Hematopoietic multipotent progenitor cell treated with erythropoietin and hydrocortisone succinate and interleukin-3 and kit ligand, for 6 days (in vitro differentiated cells): ENCODE results near the gene SLC6A7.
"Not testable (repeated sequence)": the region's sequence is repeated elsewhere in the genome, so short reads cannot be mapped to it uniquely, and the experiment has no call there.

Experiments used
- DNase-seq: peaks from one replicate; pipeline ENCODE4 v3.0.0-alpha.2; 2015

SLC6A7 gene

DNA sequence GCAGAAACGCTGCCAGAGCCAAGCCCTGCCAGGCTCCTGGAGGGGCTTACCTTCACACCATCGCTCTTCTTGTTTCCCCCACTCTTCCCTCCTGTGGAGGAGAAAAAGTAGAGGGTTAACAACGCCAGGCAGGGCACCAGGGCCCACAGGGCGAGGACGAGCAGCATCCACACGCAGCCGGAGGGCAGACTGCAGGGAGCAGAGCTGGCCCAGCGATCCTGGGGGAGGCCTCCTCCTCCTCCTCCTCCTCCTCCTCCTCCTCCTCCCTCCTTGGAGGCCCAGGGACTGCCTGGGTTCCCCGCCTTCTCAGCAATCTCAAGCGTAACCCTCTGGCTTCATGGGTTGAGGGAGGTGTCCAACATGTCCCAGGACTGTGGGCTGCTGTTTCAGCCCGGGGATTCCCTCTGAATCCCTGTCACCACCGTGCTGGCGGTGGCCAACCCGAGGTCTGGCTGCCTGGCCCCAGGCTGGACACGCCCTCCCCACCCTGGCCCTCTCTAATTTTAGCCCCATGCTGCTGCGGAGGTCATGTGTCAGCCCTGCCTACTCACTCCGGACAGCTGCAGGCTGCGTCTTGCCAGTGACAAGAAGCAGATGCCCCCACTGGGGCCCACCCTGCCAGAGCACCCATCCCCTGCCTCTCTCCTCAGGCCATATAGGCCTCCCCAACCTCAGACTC, 55.4 kb downstream of the SLC6A7 start:
- DNase-seq, result no peak

DNA sequence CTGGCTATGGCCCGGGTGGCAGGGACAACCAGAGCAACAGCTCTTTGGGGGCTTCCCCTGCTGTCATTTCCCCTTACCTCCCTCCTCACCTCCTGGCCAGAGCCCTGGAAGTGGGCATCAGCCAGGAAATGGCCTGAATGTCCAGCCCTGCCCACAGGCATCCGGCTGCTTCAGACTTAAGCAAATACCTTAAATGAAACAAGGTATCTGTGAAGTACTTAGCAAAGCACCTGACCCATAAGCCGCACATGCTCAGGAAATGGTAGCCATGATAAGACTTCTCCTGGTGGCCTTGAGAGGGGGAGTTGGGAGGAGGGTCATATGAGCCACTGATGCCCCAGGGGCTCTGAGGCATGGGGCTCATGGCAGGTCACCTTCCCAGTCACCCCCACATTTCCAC, 55.9 kb downstream of the SLC6A7 start:
- DNase-seq, result no peak

DNA sequence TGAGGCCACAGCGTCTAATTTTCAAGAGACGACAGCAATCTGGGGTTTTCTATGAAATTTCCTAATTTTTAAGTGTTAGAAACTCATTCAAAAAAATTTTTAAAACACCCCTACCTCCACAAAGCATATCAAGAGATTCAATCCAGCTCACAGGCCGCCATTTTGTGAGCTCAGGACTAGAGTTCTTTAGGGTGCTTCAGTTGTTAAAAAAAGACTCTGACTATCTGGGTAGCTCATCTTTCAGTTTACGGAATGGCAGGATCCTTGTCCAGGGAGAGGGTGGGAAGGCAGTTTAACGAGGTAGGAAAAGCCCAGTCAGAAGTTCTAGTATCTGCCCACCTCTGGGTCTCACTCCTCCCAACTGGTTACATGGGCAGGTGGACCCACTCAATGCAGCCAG, 56.6 kb downstream of the SLC6A7 start:
- DNase-seq, result no peak

DNA sequence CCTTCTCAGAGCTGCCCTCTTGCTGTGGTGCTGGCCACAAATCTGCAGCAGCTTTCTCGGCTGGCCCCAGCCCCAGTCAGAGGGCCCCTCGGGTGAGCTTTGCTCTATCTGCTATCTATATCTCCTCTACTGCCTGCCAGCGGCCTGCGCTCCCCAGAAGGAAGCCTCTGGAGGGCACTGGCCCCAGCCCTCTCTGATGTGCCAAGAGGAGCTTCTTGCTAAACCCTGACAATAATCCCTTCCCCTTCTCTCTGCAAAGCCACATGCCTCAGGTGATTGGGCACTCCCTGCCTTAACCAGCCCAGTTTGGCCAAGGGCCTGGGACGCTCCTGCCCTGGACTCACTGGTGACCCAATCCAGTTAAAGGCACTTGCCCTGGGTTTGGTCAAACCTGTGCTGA, 57.0 kb downstream of the SLC6A7 start:
- no peak for DNase-seq

DNA sequence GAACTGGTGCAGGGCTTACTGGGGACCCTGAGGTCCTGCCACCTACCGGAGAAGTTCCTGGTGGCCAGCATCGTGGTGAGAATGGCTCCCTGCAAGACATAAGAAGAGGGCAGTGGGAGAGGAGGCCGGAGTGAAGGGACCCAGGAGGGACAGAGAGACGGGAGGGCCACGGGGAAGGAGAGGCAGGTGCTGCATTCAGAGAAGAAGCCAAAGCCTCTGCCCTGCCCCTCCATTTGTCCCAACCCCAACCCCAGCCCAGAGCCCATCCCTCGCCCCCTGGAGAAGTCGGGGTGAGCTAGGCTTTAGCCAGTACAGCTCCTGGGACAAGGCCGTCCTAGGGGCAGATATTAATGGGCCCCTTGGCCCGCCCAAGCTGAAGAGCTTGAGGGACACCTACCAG, 57.9 kb downstream of the SLC6A7 start:
- DNase-seq, result no peak

DNA sequence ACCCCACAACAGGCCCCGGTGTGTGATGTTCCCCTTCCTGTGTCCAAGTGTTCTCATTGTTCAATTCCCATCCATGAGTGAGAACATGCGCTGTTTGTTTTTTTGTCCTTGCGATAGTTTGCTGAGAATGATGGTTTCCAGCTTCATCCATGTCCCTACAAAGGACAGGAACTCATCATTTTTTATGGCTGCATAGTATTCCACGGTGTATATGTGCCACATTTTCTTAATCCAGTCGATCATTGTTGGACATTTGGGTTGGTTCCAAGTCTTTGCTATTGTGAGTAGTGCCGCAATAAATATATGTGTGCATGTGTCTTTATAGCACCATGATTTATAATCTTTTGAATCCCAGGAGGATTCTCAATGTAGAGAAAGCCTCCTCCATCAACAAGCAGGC, 58.6 kb downstream of the SLC6A7 start:
- DNase-seq, result not testable (repeated sequence)

DNA sequence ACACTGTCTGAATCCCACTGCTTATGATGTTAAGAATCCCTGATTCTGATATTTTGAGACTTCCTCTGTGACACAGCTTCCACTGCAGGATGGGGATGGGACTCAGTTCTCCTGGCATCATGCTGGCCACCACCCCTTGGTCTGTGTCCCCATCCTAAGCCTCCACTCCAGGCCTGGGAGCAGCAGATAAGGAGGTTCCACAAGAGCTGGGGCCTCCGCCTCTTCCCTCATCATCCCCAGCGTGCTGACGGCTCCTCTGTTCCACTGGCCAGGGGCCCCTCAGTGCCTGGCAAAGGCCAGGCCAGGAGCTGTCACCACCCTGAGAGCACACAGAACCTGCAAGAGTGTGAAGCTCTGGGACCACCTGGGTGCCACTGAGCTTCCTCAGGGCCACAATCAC, 59.1 kb downstream of the SLC6A7 start:
- DNase-seq, result peak; percentile 47

DNA sequence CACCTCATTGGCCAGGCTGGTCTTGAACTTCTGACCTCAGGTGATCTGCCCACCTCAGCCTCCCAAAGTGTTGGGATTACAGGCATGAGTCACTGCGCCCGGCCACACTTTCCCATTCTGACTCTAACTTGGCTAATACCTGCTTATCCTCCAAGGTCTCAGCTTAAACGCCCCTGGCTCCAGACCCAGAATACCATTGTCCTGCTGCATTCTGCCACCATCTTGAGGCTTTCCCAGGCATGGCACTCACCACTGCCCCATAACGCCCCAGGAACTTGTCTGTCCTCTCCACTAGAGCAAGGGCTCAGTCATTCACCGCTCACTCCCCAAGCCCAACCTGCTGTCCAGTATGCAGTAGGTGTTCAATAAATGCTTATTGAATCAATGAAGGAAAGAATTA, 59.9 kb downstream of the SLC6A7 start:
- no peak for DNase-seq

DNA sequence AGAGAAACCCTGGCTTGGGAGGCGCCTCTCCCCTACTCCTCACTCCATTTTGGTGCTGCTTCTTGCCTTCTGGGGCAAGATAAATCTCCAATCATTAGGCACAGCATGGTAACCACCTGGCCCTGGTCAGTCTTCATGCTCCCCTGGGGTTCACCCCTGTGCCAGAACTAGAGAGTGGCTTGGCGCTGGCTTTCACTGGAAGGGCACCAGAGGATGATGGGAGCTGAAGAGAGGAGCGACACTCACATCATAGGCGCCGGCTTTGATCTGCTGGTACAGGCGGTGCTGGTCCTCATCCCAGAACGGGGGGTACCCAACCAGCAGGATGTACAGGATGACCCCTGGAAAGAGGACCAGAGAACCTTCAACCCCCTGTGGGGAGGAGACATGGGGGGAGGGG, 61.6 kb downstream of the SLC6A7 start:
- no peak for DNase-seq

DNA sequence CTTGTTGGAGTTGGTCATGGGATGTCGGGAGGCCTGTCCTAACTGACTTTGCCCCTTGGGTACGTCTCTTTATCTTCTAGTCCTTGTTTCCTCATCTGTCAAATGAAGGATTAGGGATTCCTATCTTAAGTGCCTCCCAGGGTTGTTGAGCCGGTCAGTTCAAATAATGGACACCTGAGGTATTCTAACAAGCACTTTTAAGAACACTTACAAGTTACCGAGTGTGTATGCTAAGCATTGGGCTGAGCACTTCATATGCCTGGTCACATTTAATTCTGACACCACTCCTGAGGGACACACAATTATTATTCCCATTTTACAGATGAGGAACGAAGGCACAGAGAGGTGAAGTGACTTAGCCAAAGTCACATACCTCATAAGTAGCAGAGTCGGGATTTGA, 62.6 kb downstream of the SLC6A7 start:
- no peak for DNase-seq

DNA sequence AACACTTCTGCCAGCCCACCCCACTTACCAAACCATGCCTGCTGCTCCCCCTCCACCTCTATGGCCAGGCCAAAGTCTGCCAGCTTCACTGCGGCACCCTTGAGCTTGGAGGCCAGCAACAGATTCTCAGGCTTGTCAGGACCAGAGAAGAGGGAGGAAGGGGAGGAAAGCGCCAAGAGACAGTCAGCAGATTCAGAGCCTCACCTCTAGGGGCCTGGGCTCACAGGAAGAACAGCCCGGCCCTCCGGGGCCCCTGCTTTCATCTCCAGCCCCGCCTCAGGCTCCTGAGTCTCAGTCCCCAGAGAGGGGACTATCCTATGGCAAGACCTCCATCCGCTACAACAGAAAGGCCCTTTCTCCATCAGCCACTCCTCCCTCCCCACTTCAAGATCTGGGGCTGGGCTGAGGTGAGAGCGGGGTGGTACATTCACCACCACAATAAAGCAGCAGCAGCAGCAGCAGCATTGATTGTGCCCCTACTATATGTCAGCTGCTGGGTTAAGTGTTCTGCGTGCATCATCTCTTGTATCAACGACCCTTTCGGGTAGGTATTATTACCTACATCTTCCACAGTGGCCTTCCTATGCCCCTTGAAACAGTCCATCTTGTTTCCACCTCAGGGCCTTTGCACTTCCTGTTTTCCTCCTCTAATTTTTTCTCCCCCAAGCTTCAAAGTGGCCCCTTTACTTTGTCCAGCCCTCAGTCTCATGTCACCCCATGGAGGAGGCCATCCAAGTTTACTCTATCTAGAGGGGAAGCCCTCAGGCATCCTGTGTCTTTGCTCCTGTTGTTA, 63.8 kb downstream of the SLC6A7 start:
- DNase-seq, result no peak

DNA sequence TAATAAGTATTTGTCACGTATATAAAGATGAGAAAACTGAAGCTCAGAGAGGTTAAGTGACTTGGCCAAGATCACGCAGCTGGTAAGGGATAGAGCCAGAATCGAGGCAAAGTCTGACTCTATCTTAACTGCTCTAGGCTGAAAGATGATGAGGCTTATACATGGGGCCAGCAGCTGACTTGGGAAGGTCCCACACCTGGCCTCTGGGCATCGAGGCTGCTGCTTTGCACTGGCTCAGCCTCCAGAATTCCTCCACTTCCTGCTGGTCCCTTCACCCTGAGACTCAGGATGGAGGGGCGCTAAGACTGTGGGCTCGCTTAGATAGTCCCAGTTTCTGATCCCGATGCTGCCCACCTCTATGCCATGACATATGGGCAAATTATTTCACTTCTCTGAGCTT, 64.5 kb downstream of the SLC6A7 start:
- no peak for DNase-seq

DNA sequence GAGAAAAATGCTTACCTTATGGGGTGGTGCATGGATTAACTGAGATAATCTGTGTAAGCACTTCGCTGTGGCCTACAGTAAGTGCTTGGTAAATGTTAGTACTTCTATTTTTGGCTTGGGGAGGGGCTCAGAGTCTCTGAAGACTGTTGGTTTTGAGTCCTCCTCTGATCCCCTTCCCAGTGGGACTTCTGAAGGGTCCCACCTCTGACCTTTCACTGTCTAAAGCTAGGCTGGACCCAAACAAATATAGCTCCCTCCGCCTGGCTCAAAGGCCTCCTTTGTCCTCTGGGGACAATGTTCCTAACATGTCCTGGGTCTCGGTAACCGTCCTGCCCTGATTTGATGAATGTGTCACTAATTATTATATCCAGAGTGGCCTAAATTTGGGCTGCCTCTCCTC, 64.9 kb downstream of the SLC6A7 start:
- DNase-seq, result no peak

DNA sequence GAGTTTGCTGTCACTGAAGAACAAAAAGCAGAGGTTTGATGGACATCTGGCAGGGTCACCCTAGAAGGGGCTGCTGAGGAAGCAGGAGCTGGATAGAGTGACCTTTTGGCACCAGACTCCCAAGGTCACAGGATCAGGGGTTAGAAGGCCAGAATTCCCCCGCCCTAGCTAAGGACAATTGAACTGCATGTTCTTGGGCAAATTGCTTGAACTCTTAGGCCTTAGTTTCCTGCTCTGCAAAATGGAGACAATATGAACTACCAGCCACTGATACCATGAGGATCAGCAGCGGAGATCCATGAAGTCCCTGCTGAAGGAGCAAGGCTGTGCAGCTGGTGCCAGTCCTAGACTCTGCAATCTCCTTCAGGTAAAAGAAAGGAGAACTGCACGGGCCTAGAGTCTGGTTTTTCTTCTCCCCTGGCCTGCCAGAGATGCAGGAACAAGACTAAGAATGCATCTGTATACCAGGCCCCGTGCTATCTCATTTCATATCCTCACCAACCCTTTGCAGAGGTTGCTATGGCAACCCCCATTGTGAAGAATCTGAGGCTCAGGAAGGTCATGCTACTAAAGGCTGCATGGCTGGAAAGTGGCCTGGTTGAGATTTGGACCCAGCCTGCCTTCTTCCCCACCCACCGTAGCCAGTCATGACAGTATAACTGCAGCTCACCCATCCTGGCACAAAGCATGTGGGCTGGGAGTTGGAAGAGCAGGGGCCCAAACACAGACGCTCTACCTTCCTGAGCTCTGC, 66.0 kb downstream of the SLC6A7 start:
- peak; percentile 20 for DNase-seq

DNA sequence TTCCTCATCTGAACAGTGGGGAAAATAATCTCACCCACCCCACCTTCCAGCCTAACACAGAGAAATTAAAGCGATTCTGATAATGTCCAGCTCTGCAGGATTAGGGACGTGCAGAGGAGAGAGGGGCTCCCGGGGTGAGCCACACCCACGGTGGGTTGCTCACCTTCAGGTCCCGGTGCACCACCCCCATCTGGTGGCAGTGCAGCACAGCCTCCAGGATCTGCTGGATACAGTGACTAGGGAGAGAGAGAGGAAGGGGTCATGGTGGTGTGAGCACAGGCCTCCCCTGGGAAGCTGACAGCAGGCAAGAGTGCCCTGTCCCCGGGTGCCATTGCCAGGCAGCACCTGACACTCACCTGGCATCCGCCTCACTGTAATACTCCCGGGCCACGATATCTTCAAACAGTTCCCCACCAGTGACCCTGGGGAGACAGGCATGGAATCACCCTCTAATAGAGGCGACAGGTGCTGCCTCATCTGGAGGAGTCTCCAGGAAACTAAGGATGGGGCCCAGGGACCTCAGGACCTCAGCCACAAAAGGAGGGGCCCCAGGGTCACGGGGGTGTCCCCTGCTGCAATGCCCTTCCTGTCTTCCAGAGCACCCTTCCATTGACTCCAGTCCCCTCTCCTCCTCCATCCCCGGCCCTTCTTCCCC, 66.7 kb downstream of the SLC6A7 start:
- DNase-seq, result no peak

DNA sequence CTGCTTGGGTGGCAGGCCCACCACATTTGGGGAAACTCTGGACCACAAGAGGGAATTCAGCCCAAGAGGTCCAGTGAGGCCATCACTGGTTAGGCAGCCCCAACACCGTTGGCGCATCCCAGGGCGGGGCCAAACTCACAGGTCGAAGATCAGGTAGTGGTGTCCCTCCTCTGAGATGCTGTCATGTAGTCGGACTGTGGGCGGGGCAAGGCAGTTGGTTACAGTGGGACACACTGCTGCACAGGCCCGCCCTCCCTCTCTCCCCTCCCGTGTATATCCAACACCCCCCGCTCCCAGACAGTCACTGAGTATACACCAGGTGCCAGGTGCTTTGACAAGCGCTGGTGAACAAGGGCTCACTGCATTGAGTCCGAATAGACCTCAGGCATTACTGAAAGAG, 67.6 kb downstream of the SLC6A7 start:
- no peak for DNase-seq

DNA sequence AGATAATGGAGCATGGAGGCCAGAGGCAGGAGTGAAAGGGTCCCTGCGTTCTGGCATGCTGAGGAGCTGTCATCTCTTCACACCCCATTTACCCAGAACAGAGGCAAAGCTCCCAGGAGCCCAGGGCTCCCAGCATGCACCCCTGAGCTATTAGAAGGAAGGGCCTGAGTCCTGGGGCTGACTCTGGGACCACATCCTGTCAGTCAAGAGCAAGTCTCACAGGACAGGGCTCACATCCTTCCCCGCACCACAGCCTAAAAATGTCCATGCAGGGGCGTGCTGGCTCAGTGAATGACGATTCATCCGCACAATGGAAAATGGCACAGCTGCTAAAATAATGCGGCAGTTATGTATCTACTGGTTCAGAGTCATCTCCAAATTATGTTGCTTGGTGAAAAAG, 68.3 kb downstream of the SLC6A7 start:
- no peak for DNase-seq
